Measurements from ENCODE around the gene GRK3. TPM values are rescaled to one million over a fixed set of nuclear protein-coding genes. Genes with fewer than 3 reads are reported as not detected.

Gene GRK3
- total and polyA plus RNA-seq, 10 of the 15 experiments (the other 5 are each of a cell fraction or from before 2014, with no cell fraction given): 3.1 to 35.1 (median 14.7) TPM

GRCh38 chr22:25748704-25749103, 184.2 kb downstream of the GRK3 start (continued):
- TF ChIP-seq NFXL1 (IDR thresholded peaks at IDR 0.05; ENCODE audit: borderline replicate concordance): no peak
- TF ChIP-seq ZSCAN29 (IDR thresholded peaks at IDR 0.05): no peak

GRCh38 chr22:25749420-25750169, 185.1 kb downstream of the GRK3 start:
- CTCF ChIA-PET: interaction anchor here (0.7 to 1.9 kb wide), 7 partner anchors 23 to 582 kb away, joined by 3 to 6 read pairs (median 3); no protein-coding TSS in a partner anchor
- Histone ChIP-seq H2AFZ (ENCODE audit: control insufficient read depth, low read depth, low read length) (peak overlapping the region; percentile 83), H3K79me2 (ENCODE audit: control insufficient read depth, insufficient read depth, low read length) (no peaks in the 10 kb centered on the region), H3K4me2 (ENCODE audit: control insufficient read depth, insufficient read depth) (peak overlapping the region; percentile 64), H3K4me3 (no peak overlapping the region; the same call in 1 of the 2 replicates), H4K20me1 (ENCODE audit: control insufficient read depth, insufficient read depth) (no peaks in the 10 kb centered on the region), H3K9me3 (replicated peaks; ENCODE audit: control insufficient read depth, insufficient read depth, low read length) (no peaks in the 10 kb centered on the region), H3K27ac (ENCODE audit: control insufficient read depth, insufficient read depth) (peak overlapping the region; percentile 61), H3K36me3 (ENCODE audit: control insufficient read depth in 2 of 2, insufficient read depth in 2 of 2, low read length in 1 of 2) (no peaks in the 10 kb centered on the region), H3K27me3 (replicated peaks in 1 of 2; ENCODE audit: control insufficient read depth in 2 of 2, insufficient read depth in 2 of 2, low read length in 1 of 2) (no peaks in the 10 kb centered on the region), H3K4me1 (ENCODE audit: control insufficient read depth, insufficient read depth, low read length) (peaks cover 20% of the 10 kb centered on the region), H3K9ac (ENCODE audit: control insufficient read depth, insufficient read depth, low read length) (peak overlapping the region; percentile 33; the same call in 1 of the 2 replicates)
- POLR2A ChIA-PET: no interaction called here
- FAIRE-seq: peak; percentile 38
- WGBS (ENCODE audit: insufficient coverage, insufficient replicate concordance, low lambda C conversion rate, missing lambda C conversion rate): under 1% methylated on average over 10 of the region's 10 CpGs
- DNase-seq (ENCODE audit: low read depth, low spot score): peak; percentile 35
- ATAC-seq: peak; percentile 96
- SMC1A ChIA-PET (ENCODE audit: uncharacterized antibody, unreplicated experiment): interaction anchor here (0.8 to 2.3 kb wide), 8 partner anchors 13 to 254 kb away, joined by 3 to 7 read pairs (median 4); no protein-coding TSS in a partner anchor
- no TSS peak for BruUV-seq (replicated peaks)
- RAD21 ChIA-PET (ENCODE audit: unreplicated experiment): interaction anchor here (0.8 to 1.9 kb wide), 6 partner anchors 13 to 205 kb away, joined by 3 to 9 read pairs (median 4); no protein-coding TSS in a partner anchor
- in situ Hi-C loops (cut with MboI): no loop called here
- intact Hi-C loops (cut with micrococcal nuclease; ENCODE audit: unreplicated experiment): no loop called here
- TF ChIP-seq HDAC2 (IDR thresholded peaks at IDR 0.05) (no peak), E2F8 (IDR thresholded peaks at IDR 0.05; ENCODE audit: low read depth, partially characterized antibody) (no peak), RAD51 (IDR thresholded peaks at IDR 0.05) (no peak), HDGF (IDR thresholded peaks at IDR 0.05) (no peak), ZBTB33 (IDR thresholded peaks at IDR 0.05) (no peak), SPI1 (IDR thresholded peaks at IDR 0.05; ENCODE audit: borderline replicate concordance, insufficient read depth, low read depth, low read length) (no peak), MLLT1 (IDR thresholded peaks at IDR 0.05) (no peak), ZBTB4 (CRISPR knock-in tag; IDR thresholded peaks at IDR 0.05) (no peak), MTA3 (IDR thresholded peaks at IDR 0.05; ENCODE audit: borderline replicate concordance, low read length) (0 out of 2 replicates have a peak, but pooled peaks have one; percentile 40), IRF4 (IDR thresholded peaks at IDR 0.05; ENCODE audit: low read depth, low read length) (peak; percentile 95)

Measured in GM12878 (cell line).